Amniotic epithelial cell (primary cell): ENCODE results near the gene TAS2R41.
A peak's percentile ranks its signal among the peaks of the same experiment; 100 is the strongest.

Experiments
- DNase-seq: peaks from one replicate; pipeline ENCODE4 v3.0.0-alpha.2; 2010; ENCODE audit warnings: low read depth

Gene TAS2R41

DNA sequence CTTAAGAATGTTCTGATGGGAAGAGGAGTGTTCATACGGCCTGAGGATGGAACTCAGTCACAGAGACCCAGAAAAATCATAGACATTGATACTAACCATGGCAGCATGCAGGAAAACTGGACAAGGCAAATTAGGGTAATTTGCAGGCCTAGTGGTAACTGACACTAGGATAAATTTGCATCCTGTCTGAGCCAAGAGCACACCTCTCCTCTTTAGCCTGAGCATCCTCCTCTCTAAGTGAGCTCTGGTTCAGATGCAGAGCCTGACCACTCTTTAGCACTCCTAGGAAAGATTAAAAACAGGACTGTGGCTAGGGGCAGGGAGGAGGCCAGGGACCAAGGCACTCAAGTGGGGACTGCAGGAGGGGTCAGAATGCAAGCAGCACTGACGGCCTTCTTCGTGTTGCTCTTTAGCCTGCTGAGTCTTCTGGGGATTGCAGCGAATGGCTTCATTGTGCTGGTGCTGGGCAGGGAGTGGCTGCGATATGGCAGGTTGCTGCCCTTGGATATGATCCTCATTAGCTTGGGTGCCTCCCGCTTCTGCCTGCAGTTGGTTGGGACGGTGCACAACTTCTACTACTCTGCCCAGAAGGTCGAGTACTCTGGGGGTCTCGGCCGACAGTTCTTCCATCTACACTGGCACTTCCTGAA, at the start of gene TAS2R41:
Gene TAS2R41, plus strand, starts transcription at position 373 of the 650 bp plus-strand sequence. Its CDS starts 0 bp downstream, at position 373.
- no peak for DNase-seq

DNA sequence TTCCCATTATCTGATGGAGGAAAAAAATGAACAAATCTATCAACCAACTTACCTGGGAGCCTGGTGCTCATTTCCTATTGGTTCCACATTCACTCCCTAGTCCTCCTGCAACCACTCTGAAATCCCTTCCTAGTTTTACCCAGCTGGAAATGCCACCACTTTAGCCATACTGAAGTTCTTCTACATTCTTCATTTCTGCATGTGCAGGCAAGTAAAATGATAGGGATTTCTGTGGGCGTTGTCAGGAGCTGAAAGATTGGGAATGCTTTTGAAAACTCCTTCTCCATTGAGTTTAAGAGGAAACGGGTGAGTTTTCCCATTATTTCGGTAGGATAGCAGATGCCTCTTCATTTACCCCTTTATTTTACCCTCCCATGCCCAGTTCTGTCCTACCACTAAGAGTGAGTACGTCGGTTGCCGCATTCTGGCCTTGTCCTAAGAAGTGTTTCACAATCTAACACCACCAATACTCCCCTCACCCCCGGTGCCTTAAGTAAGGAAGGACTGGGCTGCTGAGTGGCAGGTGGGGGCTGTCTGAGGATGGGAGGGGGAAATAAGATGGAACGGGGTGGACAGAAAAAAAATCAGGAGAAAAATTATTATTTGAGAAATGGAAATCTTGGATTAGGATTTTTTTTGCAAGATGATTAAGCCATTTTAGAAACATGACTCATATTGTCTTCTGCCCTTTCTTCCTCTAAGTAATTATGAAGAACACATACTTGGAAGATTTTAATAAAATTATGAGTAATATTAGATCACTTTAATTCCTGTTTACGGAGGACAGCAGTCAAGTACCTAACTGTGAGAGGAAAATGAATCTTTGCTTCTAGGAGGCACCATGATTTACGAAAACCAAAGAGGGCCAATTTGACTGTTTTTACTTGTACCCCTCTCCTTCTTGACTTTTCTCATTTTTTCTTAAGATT, 47.6 kb upstream of the TAS2R41 start:
- peak; percentile 25 for DNase-seq

DNA sequence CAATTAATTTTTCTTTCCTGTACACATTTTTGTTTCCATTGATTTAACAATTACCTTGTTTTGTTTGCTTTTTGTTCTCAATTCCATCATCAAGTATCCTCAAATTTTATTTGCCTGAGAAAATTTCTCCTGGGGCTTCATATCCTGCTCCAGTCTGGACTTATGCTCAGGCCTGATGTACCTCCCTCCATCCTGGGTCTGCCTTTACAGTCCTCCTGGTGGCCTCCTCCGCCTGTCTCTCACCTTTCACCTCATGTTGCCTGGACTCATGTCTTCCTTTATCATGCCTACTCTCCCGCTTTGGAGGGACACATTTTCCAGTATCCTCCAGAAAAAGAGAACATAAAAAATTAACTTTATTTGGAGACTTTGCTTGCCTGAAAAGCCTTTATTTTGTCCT, 46.6 kb upstream of the TAS2R41 start:
- DNase-seq = no peak

DNA sequence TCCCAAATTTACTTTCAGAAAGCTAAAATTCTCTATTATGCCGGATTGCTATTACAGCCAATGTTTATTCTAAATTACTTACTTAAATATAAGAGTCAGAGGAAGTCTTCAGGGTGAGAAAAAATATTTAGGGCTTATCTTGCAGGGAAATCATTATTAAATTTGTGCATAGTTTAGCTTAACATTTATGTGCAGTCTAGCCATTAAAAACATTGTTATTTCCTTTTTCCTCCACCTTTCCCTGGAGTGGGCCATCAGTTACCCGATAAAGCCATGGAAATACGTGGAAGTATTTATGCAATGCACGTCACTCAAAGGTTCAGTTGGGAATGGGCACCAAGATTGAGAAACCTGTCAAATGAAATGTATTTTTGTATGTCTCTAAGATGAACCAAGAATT, 43.9 kb upstream of the TAS2R41 start:
- DNase-seq = no peak

DNA sequence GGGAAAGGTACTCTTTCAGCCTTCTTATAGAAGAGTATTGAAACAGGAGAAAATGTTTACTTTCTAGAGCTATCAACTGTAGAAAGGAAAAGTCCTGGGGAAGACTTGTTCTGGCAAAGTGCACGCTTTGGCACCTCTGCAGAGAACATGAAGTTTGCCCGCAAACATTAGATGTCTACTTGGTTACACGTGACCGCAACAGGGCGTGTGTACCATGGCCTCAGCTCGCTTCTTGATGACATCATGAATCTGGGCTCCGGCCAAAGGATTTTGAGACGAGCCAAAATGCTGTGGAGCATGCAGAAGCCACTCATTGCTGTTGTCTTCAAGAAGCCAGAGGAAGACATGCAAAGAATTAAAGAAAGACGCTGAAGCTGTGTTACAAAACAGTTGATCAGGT, 43.0 kb upstream of the TAS2R41 start:
- no peak for DNase-seq

DNA sequence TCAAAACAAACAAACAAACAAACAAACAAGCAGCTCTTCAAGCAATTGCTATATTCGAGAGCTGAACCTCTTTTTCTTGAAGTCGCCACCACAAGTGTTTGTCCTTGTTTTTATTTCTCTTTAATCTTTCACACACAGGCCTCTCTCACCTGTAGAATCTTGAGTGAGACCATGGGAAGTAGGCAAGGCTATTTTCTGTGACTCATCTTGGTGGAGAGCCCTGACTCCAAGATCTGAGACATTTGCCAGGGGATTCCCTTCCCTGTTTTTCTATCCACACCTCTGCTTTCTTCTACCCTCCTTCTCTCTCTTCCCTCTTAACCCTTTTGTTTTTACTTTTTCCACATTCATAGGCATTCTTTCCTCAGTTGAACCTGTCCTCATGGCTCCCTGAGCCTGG, 42.4 kb upstream of the TAS2R41 start:
- no peak for DNase-seq

DNA sequence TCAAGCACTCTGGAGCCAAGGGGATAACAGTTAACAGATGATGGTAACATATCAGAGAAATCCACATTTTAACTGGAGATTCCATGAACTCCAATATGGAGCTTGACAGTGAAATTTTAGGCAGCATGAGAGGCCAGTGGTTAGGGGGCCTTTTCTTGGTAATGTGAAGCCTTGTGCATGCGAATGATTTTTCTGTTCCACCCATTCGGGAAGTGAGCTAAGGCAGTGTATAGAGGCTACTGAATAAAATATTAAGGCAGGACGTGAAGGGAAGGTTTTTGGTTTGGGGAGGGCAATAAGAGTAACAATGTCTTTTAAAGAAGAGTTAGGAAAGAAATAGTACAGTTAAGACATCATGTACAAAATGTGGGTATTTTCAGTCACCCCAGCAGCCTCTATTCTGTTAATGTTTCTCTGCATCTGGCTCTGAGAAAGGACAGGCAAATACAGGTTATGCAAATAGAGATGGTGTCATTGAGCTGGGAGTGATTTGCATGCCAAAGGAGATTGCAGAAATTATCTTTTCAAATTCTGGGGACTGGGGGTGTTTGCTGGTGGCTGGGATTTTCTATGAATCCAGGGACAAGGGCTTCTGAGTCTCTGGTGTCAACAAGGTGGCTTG, 41.2 kb upstream of the TAS2R41 start:
- no peak for DNase-seq

DNA sequence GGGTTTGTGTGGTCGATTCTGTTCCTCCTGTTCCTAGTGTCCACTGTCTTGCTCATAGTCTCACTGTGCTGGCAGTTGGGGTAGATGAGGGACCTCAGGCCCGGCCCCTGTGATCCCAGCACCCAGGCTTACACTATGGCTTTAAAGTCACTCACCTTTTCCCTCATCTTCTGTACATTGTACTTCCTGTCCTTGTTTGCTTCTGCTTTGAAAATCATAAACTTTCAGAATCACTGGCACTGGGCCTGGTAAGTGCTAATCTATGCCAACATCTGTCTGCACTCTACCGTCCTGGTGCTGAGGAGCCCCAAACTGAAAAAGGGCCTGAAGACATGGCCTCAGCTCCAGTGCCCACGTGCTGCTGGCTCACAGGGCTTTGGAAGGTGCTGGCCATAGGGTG, 40.1 kb upstream of the TAS2R41 start:
- DNase-seq = no peak

DNA sequence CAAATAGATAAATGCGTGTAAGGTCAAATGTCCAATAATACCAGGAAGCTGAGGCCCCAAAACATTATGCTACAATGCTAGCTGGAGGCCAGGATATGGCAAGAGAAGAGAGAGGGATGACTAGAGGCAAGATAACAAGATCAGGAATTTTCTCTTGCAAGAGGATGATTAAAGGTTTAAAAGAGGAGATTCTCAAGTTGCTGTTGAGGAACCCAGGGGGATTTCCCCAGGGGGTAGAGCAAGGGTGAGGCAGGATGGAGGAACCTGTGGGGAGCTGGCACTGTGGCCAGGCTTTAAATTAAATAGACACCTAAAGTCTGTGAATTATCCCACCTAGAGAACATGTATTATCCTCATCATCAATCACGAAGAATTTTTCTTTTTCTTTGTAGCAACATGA, 37.8 kb upstream of the TAS2R41 start:
- no peak for DNase-seq

DNA sequence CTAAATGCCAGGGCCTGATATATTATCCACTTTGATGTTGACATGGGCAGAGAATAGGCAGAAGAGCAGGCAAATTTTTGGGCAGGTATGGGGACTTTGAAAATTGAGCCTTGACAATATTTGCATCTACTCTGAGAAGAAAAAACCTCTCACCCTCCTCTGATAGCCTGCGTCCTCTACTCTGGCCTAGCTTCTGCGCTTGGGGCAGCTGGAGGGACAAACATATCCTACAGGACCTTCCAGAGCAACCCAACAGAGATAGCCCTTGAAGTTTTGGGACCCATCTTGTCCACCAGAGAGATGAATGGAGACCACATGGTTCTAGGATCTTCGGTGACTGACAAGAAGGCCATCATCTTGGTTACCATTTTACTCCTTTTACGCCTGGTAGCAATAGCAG, 34.5 kb upstream of the TAS2R41 start, which contains the start of gene TAS2R60:
Gene TAS2R60, plus strand, starts transcription at position 301 of the 400 bp plus-strand sequence. Its CDS starts 0 bp downstream, at position 301.
- DNase-seq = no peak

DNA sequence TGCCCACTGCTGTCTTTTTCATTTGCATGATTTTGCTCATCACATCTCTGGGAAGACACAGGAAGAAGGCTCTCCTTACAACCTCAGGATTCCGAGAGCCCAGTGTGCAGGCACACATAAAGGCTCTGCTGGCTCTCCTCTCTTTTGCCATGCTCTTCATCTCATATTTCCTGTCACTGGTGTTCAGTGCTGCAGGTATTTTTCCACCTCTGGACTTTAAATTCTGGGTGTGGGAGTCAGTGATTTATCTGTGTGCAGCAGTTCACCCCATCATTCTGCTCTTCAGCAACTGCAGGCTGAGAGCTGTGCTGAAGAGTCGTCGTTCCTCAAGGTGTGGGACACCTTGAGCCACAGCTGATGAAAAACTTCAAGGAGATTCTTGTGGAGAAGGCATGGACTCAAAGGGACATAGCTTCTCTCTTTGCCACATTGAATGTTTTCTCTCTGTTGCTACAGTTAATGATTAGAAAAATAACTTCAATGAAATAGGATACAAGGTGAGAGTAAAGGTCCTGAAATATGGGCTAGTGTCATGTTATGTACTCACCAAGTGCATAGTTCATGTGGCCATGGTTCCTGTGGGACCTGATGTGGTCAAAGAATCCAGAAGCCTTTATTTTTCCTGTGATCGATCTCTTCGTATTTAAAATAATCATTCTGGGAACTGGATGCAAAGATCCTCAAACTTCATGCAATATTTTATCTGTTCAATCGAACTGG, 33.5 kb upstream of the TAS2R41 start:
- DNase-seq = no peak

DNA sequence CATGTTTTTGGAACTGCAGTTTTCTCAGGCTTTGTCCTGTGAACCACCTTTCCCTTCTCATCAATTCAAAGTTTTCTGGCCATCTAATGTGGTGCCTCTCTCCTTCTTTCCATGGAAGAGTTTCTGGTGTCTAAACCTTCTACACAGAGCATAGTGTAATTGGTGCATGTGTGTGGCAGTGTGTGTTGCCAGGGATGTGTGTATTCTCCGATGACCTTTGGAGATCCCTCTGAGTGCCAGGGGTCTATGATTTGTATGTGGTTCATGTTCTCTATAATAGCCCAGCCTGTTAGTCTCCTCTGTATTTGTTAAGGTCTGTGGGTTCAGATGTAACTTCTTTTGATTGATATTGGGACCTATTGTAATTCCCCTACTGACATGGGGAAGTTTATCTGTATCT, 32.9 kb upstream of the TAS2R41 start:
- no peak for DNase-seq

DNA sequence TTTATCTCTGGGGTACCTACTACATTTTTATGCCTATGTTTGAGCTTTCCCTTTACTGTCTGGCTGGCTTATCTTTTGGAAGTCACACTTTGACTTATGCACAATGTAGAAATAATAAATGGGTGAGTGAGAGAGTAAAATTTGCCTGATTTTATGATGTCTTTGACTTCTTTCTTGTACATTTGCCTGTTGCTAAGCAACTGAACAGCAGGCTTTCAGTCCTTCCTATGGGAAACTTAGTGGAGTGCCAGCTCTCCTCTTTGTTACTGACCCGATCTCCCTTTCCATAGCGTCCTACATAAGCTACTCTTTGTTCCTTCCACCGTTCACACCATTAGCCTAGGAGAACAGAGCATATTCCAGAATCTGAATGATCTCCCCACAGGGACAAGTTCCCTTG, 30.2 kb upstream of the TAS2R41 start:
- no peak for DNase-seq

GRCh38 chr7:143448429-143448828, 29.2 kb upstream of the TAS2R41 start:
- no peak for DNase-seq

- no peak for DNase-seq
Observed at GRCh38 chr7:143449793-143450192, 27.9 kb upstream of the TAS2R41 start.

DNA sequence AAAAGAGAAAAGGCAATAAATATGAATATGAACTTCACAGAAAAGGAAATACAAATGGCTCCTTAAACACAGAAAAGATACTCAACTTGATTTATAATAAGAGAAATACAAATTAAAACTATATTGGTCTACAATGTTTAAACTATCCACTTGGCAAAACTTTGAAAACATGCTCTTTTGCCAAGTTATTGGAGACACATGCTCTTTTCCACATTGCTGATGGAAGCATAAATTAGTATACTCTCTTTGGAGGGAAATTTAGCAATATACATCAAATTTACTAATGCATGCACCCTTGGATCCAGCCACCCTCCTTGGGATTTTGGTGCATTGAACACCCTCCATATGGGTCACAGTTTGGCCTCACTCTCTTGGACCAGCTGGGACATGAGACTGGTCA, 26.6 kb upstream of the TAS2R41 start:
- no peak for DNase-seq

GRCh38 chr7:143451746-143452145, 25.9 kb upstream of the TAS2R41 start:
- DNase-seq = no peak

DNA sequence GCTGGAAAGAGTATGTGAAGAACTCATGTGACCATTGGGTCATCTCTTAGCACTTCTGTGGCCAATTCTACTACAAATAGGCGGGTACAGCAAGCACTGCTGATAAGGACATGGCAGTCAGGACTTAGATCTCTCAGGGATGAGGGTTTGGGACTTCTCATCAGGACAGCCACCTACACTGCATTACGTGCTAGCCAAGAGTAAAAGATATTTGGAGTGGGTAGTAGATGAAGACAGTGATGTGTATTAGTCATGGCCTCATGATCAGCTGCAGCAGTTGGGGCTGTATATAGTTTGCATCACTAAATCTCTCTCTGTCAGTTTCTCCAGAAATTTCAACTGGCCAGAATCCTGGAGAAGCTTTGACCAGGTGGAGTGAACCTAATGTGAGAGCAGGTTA, 25.2 kb upstream of the TAS2R41 start:
- no peak for DNase-seq

- DNase-seq = no peak
Observed at GRCh38 chr7:143454091-143454680, 23.5 kb upstream of the TAS2R41 start.

GRCh38 chr7:143455491-143455890, 22.2 kb upstream of the TAS2R41 start:
- DNase-seq = no peak

DNA sequence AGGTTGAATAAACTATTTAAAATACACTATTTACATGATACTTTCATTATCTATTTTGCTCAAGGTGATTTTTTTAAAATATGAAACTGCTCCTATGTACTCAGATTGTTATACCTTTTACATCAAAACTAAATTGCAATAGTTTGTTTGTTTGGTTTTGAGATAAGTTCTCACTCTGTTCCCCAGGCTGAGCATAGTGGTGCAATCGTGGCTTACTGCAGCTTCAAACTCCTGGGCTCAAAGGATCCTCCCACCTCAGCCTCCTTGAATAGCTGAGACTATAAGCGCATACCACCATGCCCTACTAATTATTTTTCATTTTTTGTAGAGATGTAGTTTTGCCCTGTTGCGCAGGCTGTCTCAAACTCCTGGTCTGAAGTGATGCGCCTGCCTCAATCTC, 21.7 kb upstream of the TAS2R41 start:
- peak; percentile 31 for DNase-seq
